Urothelium cell line (cell line): Measurements from ENCODE around the gene JPT1.
"Not testable (repeated sequence)": the region's sequence is repeated elsewhere in the genome, so short reads cannot be mapped to it uniquely, and the experiment has no call there.

Source experiments
- DNase-seq: peaks from one replicate; pipeline ENCODE4 v3.0.0; 2011; ENCODE audit warnings: low spot score, mixed read lengths
- FAIRE-seq: peaks from 2 replicates; lab custom pipeline; 2011; peaks lifted over from hg19 to GRCh38; lab: Jason Lieb, UNC

Gene JPT1, protein sequence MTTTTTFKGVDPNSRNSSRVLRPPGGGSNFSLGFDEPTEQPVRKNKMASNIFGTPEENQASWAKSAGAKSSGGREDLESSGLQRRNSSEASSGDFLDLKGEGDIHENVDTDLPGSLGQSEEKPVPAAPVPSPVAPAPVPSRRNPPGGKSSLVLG

DNA sequence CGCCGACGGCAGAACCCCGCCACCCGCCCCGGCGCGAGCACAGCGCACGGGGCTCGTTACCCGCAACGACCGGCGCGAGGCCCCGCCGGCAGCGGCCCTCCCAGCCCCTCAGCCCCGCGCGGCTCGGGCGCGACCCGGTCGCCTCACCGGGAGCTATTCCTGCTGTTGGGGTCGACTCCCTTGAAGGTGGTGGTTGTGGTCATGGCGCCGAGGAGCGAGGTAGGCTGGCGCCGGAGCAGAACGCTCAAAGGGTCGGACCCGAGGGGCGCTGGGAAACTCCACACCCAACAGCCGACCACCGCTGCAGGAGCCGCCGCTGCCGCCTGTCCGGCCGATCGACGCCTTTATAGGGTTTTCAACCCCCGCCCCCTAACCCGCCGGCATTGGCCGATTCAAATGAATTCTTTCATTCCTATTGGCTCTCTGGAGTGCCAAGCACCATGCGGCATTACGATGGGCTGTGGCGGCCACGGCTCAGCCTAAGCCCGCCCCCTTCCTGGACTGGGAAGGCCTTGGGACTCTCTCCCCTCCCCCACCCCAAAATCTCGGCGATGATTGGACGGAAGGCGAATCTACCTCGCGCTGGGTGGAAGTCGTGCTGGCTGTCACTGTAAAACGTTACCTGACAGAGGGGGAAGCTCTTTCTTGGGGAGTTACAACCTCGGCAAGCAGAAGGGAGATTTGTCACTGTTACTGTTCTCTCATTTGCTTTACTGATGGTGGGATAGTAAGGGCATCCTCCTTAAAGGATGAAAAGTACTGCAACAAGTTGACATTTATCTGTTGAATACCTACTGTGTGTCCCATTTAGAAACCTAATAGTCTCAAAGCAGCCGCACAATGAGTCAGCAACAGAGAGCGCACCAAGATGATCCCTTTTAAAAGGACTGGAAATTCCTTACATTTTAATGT lies at the start of gene JPT1:
Gene JPT1 (minus strand): TSS at position 318 of the 912 bp plus-strand sequence. CDS start 115 bp downstream, at position 203.
- FAIRE-seq (peak; percentile 74), DNase-seq (peak; percentile 100)

DNA sequence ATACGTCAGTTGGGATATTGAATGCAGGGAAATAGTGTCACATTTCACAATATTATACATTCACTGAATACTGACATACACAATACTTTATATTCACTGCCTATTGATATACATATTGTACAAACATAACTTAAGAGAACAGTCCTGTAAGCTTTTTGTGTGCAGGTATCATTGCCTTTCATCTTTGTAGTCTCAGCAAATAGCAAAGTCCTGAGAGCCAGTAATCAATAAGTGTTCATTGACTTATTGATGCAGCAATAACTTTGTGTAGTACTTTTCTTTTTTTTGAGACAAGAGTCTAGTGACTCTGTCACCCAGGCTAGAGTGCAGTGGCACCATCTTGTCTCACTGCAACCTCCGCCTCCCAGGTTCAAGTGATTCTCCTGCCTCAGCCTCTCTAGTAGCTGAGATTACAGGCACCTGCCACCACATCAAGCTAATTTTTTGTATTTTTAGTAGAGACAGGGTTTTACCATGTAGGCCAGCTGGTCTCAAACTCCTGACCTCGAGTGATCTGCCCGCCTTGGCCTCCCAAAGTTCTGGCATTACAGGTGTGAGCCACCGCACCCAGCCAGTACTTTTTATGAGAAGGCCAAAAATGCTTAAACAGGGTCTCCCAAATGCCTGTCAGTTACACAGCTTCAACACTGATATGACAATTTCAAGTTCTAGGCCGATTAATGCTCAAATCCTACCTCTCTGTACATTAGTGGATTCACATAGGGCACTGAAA lies 45.7 kb upstream of the JPT1 start:
- FAIRE-seq (no peak), DNase-seq (no peak)

DNA sequence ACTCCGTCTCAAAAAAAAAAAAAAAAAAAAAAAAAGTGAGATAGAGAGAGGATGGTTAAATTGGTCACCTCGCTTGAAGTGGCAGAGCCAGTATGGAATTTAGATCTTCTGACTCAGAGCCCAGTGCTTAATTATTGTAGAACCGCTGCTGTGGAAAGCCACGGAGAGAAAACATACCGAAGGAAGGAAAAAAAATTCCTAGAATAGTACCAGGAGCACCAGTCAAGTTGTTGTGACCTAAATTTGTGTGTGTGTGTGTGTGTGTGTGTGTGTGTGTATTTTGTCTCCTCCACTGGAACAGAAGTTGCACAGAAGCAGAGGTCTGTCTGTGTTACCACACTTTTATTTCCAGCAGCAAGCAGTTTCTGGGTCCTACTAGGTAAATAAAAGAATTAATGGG lies 40.6 kb upstream of the JPT1 start:
- DNase-seq (no peak), FAIRE-seq (no peak)

DNA sequence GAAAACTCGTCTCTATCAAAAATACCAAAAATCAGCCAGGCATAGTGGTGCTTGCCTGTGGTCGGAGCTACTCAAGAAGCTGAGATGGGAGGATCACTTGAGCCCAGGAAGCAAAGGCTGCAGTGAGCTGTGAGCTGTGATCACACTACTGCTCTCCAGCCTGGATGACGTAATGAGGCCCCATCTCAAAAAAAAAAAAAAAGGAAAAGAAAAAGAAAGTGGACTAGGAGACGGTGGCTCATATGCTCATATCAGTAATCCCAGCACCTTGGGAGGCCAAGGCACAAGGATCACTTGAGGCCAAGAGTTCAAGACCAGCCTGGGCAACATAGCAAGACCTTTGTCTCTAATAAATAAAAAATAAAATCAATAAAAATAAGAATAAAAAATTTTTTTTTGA lies 37.3 kb upstream of the JPT1 start:
- DNase-seq (no peak), FAIRE-seq (no peak)

DNA sequence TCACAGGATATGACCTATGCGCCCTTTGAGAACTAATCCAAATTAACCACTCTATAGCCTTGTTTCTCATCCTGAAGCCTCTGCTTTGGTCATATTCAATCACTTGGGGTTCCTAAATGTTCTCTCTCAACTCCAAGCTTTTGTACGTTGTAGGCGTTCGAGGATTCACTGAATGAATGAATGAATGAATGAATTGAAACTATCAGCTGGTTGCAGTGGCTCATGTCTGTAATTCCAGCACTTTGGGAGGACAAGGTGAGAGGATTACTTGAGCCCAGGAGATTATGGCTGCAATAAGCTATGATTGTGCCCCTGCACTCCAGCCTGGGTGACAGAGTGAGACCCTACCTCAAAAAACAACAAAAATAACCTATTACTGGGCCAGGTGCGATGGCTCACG lies 34.3 kb upstream of the JPT1 start:
- no peak for DNase-seq
- no peak for FAIRE-seq

DNA sequence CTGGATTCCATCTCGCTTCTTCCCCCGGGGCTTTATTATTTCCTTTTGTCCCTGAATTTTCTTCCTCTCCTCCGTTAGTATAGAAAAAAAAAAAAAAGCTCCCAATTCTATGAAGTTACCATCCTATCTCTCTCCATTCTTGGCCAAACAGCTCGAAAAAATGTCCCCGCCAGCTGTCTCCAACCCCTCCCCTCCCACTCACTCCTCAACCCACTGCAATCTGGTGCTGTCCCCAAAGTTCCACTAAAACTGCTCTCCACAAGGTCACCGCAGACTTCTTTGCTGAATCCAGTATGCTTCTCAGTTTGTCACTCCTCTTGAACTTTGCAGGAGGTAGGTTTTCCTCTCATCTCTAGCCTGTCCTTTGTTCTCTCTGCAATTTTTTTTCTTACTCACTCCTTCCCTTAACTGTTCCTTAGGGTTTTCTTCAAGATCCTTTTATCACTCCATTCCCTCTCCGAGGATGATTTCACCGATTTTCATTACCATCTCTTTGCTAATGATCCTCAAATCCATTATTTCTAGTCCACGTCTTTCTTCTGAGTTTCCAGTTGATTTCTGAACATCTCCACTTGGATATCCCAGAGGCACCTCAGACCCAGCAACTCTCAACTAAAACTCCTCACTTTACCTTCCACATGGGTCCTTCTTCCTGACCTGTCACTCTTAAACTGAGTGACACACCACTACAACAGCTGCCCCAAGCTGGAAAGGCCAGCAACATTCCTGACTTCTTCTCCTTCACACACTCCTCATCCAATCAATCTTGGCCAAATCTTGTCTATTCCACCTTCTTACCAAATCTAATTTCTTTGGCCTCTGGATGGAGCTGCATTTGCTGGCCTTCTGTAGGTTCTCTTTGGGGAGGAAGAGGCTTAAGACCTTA lies 29.9 kb upstream of the JPT1 start:
- FAIRE-seq: no peak

DNA sequence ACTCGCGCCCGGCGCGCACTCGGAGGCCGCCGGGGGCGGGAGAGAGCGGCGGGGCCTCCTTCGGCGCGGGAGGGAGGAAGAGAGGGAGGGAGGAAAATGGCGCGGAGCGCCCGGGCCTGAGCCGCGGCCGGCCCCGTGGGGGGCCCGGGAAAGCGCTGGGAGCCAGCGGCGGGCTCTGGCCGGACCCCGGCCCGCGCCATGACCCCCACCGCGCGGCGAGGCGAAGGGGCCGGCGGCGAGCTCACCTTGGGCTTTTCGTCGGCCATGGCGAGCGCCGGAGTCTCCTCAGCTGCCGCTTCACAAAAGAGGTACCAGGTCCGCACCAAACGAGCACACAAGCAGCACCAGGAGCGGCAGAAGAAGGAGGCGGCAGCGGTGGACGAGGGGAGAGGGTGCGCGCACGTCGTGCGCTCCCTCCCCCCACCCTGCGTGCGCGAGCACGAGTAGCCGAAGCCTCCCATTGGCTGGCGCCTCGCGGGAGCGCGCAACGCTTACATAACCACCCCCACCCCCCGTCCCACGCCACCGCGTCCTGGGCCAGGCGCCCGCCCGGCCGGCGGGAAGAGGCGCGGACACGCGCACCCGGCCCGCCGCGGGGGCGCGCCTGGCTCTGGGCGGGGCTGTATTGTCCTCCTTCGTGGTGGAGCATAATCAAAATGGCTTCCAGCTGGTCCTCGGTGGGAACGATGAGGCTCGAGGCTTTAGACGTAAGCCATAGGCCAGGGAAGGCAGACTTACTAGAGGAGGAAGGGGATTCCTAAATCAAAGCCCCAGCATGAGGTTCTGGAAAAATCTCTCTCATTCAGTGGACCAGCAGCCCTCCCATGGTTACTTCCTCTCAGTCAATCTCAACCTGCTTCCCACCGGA lies 28.5 kb upstream of the JPT1 start, which contains the start of gene SUMO2:
Gene SUMO2 (minus strand): TSS at position 391 of the 868 bp plus-strand sequence. CDS start 125 bp downstream, at position 266.
- FAIRE-seq (peak; percentile 95), DNase-seq (peak; percentile 99)

More for the DNA sequence above, 29.9 kb upstream of the JPT1 start:
- no peak for DNase-seq

DNA sequence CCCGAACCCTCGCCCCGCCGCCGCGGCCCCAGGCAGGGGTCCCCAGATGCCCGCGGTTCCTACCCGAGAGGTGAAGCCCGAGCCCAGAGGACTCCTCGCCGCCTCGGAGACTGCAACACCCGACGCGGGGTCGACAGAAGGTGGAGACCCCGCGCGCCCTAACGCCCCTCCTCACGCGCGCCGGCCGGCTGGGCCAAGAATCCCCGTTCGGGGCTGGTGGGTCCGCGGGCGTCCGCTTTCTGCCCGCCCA lies 27.9 kb upstream of the JPT1 start:
- FAIRE-seq (no peak), DNase-seq (no peak)

DNA sequence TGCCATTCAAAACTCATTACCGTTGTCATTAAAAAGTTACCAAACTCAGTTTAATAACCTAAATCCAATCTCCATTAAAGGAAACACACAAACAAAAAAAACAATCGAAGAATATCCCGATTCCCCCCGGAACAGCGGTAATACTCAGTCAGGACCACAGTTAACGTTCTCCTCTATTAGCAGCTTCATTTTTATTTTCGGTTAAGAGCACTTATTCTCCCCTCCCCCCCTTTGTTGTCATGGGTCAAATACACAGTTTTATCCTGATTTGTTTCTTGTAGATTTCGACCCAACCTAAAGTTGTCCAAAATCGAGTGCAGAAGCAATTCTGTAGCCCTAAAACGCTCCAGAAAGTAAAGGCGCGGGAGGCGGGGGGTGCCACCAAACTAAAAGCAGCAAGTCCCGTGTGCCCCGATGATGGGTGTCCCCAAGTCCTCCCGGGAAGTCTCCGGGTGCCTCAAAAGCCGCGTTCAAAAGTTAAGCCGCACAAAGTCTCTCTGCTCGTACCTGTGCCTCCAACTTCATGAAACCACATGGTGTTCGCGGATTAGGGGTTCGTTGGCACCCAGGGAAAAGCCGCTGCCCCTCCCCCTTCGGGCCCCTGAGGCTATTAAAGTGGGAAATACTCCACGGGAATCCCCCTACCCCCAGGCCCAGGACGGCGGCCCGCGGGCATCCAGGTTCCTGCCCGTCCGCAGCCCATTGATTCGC lies 27.5 kb upstream of the JPT1 start:
- FAIRE-seq: no peak
- DNase-seq: no peak

DNA sequence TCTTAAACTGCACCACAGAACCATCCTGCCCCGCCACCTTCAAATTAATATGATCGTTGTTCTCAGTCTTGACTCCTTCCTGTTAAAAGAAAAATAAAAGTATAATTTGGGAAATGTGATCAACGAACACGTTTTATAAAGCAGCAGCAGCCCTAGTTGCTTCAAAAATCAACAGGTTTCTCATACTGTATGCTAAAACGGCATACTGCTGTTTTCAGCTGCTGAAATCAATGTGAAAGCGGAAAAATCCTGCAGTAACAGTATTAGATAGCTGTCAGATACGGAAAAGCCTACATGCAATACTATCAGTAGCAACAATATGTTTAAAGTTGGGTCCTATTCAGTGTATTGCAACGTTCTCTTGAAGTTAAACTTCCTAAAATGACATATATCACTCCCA lies 26.8 kb upstream of the JPT1 start:
- FAIRE-seq: no peak
- no peak for DNase-seq

DNA sequence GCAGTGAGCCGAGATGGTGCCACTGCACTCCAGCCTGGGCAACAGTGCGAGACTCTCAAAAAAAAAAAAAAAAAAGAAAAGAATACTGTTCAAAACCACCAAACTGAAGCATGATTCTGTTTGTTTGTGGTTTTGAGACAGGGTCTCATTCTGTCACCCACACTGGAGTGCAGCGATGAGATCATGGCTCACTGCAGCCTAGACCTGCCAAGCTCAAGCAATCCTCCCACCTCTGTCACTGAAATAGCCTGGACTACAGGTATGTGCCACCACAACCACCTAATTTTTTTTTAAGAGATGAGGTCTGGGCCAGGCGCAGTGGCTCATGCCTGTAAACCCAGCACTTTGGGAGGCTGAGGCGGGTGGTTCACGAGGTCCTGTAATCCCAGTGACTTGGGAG lies 24.1 kb upstream of the JPT1 start:
- no peak for FAIRE-seq
- no peak for DNase-seq

DNA sequence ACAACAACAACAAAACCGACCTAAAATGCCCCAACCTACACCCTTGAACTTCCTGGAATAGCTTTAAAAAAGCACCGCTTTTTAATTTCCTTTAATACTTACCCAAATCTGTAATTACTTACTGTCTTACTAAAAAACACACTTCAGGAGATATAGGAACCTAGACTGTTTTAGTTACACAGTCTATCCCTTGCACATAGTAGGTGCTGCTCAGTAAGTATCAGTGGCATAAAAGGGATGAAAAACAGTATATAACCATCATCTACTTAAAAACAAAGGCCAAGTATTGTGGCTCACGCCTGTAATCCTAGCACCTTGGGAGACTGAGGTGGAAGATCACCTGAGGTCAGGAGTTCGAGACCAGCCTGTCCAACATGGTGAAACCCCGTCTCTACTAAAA lies 22.3 kb upstream of the JPT1 start:
- FAIRE-seq: no peak
- DNase-seq: no peak

DNA sequence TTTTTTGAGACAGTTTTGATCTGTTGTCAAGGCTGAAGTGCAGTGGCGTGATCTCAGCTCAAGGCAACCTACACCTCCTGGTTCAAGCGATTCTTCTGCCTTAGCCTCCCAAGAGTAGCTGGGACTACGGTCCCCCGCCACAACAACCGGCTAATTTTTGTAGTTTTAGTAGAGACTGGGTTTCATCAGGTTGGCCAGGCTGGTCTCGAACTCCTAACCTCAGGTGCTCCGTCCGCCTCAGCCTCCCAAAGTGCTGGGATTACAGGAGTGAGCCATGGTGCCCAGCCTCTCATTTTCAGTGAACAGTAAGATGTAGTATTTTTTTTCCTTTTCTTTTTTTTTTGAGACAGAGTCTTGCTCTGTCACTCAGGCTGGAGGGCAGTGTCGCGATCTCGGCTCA lies 20.7 kb upstream of the JPT1 start:
- FAIRE-seq: no peak

DNA sequence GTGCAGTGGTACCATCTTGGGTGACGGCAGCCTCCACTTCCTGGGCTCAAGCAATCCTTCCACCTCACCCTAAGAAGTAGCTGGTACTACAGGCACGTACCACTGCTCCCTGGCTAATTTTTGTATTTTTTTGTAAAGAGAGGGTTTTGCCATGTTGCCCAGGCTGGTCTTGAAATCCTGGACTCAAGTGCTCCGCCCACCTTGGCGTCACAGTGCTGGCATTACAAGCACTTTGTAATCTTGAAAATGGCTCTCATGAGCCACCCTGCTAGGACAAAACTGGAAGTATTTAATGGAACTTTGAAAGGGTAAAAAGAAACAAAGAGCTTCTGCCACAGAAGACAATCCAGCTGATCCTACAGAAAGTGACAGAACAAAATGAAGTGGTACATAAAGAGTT lies 19.2 kb upstream of the JPT1 start:
- no peak for FAIRE-seq
- DNase-seq: no peak

More for the DNA sequence above, 20.7 kb upstream of the JPT1 start:
- DNase-seq: no peak

DNA sequence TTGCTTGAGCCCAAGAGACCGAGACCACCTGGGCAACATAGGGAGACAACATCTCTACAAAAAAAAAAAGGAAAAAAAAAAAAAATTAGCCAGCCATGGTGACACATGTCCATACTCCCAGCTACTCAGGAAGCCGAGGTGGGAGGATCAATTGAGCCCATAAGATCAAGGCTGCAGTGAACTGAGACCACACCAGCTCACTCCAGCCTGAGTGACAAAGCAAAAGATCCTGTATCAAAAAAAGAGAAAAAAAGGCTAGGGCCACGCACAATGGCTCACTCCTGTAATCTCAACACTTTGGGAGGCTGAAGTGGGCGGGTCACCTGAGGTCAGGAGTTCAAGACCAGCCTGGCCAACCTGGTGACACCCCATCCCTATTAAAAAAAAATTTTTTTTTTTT lies 14.7 kb upstream of the JPT1 start:
- DNase-seq (no peak), FAIRE-seq (no peak)

DNA sequence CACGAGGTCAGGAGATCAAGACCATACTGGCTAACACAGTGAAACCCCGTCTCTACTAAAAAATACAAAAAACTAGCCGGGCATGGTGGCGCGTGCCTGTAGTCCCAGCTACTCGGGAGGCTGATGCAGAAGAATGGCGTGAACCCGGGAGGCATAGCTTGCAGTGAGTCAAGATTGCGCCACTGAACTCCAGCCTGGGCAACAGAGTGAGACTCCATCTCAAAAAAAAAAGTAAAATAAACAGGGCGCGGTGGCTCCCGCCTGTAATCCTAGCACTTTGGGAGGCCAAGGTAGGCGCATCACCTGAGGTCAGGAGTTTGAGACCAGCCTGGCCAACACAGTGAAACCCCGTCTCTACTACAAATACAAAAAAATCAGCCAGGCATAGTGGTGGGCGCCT lies 10.3 kb upstream of the JPT1 start:
- not testable (repeated sequence) for FAIRE-seq, DNase-seq

DNA sequence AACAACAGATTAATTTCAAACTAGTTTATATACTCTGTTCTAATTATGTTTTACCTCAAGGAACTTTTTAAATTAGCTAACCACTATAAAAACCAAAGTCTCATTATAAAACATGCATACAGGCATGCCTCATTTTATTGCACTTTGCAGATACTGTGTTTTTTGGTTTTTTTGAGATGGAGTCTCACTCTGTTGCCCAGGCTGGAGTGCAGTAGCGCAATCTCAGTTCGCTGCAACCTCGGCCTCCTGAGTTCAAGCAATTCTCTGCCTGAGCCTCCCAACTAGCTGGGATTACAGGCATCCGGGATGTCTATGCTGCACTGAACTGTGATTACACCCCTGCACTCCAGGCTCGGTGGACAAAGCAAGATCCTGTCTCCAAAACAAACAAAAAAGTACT lies 8.8 kb upstream of the JPT1 start:
- FAIRE-seq: no peak
- no peak for DNase-seq

DNA sequence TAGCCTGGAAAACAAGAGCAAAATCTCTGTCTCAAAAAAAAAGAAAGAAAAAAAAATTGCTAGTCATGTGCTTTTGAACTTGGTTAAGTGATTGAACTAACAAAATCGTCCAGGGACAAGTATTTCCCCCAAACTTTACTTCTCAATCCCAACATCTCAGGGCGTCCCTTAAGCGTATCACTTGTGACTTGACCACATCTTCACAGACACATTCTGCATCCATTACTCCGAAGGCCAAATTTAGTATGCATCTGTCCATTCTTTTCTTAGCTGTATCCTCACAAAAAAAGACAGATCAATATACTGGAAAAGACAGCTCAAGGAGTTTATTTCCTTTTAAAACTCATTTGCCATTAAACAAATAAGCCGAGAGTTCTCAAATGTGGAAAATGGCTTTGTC lies 5.9 kb upstream of the JPT1 start:
- no peak for FAIRE-seq

More for the DNA sequence above, 5.9 kb upstream of the JPT1 start:
- no peak for DNase-seq
